T-helper 1 cell treated with Interleukin-12 subunit alpha and Interleukin-12 subunit beta and Interleukin-4 antibody, amounts not matched to agents 30 ng/mL and 1 ng/mL, for 36 hours (primary cell): ENCODE results near the gene DCDC2. TPM values are rescaled to one million over a fixed set of nuclear protein-coding genes. Genes with fewer than 3 reads are reported as not detected.
"Not testable (repeated sequence)": the region's sequence is repeated elsewhere in the genome, so short reads cannot be mapped to it uniquely, and the experiment has no call there.

Experiments
- intact Hi-C: fragments of 100-400 bp; cut with micrococcal nuclease; formaldehyde crosslinking; loops from one replicate; pipeline ENCODE4 v1.15.1; 2024
- total RNA-seq: library from RNA; stranded (reverse); gene quantifications from 2 replicates; pipeline ENCODE4 v1.2.3, GENCODE V29; 2022

The DCDC2 gene
- total RNA-seq, 1 donor from 2014 or later, result not detected

GRCh38 chr6:24329022-24329421, 28.8 kb downstream of the DCDC2 start:
- intact Hi-C loops, result no loop called here

- intact Hi-C loops, result no loop called here
These were observed 30.1 kb downstream of the DCDC2 start for GRCh38 chr6:24327756-24328155.

GRCh38 chr6:24325978-24326377, 31.9 kb downstream of the DCDC2 start:
- intact Hi-C loops, result no loop called here

- intact Hi-C loops, result no loop called here
These were observed 33.2 kb downstream of the DCDC2 start for GRCh38 chr6:24324617-24325016.

- intact Hi-C loops, result no loop called here
These were observed 34.1 kb downstream of the DCDC2 start for GRCh38 chr6:24323632-24324337.

- intact Hi-C loops, result no loop called here
These were observed 34.9 kb downstream of the DCDC2 start for GRCh38 chr6:24322924-24323323.

- intact Hi-C loops, result not testable (repeated sequence)
These were observed 35.4 kb downstream of the DCDC2 start for GRCh38 chr6:24322446-24322845.

GRCh38 chr6:24321538-24322162, 36.2 kb downstream of the DCDC2 start:
- intact Hi-C loops, result no loop called here

- intact Hi-C loops, result loop anchor here (5.0 kb wide), 1 partner anchor 1469 kb away; no protein-coding TSS in a partner anchor
These were observed 44.4 kb downstream of the DCDC2 start for GRCh38 chr6:24313251-24314141.

GRCh38 chr6:24311775-24312174, 46.1 kb downstream of the DCDC2 start:
- intact Hi-C loops, result loop anchor here (5.0 kb wide), 1 partner anchor 1471 kb away; no protein-coding TSS in a partner anchor

- intact Hi-C loops, result no loop called here
These were observed 50.0 kb downstream of the DCDC2 start for GRCh38 chr6:24307881-24308280.

GRCh38 chr6:24306936-24307335, 50.9 kb downstream of the DCDC2 start:
- intact Hi-C loops, result no loop called here

GRCh38 chr6:24306038-24306437, 51.8 kb downstream of the DCDC2 start:
- intact Hi-C loops, result no loop called here

- intact Hi-C loops, result no loop called here
These were observed 60.9 kb downstream of the DCDC2 start for GRCh38 chr6:24296944-24297343.

- intact Hi-C loops, result not testable (repeated sequence)
These were observed 64.0 kb downstream of the DCDC2 start for GRCh38 chr6:24293852-24294251.

- intact Hi-C loops, result loop anchor here (10.0 kb wide), 1 partner anchor 478 kb away; no protein-coding TSS in a partner anchor
These were observed 70.6 kb downstream of the DCDC2 start for GRCh38 chr6:24287239-24287638.

GRCh38 chr6:24284006-24284405, 73.9 kb downstream of the DCDC2 start:
- intact Hi-C loops, result loop anchor here (10.0 kb wide), 1 partner anchor 481 kb away; no protein-coding TSS in a partner anchor

- intact Hi-C loops, result loop anchor here (1.0 to 10.0 kb wide), 4 partner anchors 77 to 481 kb away; no protein-coding TSS in a partner anchor
These were observed 74.5 kb downstream of the DCDC2 start for GRCh38 chr6:24283043-24283985.

- intact Hi-C loops, result no loop called here
These were observed 83.3 kb downstream of the DCDC2 start for GRCh38 chr6:24274441-24275083.
